HL-60 (cell line): ENCODE measurements around the gene CCDC146.

Experiments
- DNase-seq, 2 experiments: peaks; one replicate each; pipeline ENCODE4 v3.0.0-alpha.2; 2010 to 2020; ENCODE audit warnings: low read depth in 1 of 2, low spot score in 1 of 2
- H3K27ac ChIP-seq: fragments of 250-450 bp; sonication (Bioruptor Pico); replicated peaks from 2 replicates; pipeline ENCODE4 v1.5.1; 2020; ENCODE audit warnings: mild to moderate bottlenecking, moderate library complexity
- H3K27me3 ChIP-seq: fragments of 250-450 bp; sonication (Bioruptor Pico); 2 replicates; pipeline ENCODE4 v1.5.1; 2021; ENCODE audit warnings: mild to moderate bottlenecking, moderate library complexity; ENCODE audit not compliant: insufficient read depth, poor library complexity, severe bottlenecking
- H3K4me3 ChIP-seq: replicated peaks from 2 replicates; pipeline ENCODE4 v1.5.1; 2011; ENCODE audit warnings: mild to moderate bottlenecking, control low read depth, low read length; ENCODE audit not compliant: insufficient read depth
- CTCF ChIP-seq: IDR thresholded peaks from one replicate; pipeline ENCODE4 v1.5.1; 2011; ENCODE audit warnings: low read length, control low read depth, inconsistent platforms; ENCODE audit not compliant: insufficient read depth
- GABPA ChIP-seq: IDR thresholded peaks from 2 replicates; pipeline ENCODE4 v1.6.1; 2012; ENCODE audit warnings: low read depth
- POLR2AphosphoS5 ChIP-seq: IDR thresholded peaks from 2 replicates; pipeline ENCODE4 v1.6.1; 2012; ENCODE audit warnings: low read depth
- SPI1 ChIP-seq: IDR thresholded peaks from 2 replicates; pipeline ENCODE4 v1.6.1; 2012; ENCODE audit warnings: low read depth, mild to moderate bottlenecking, borderline replicate concordance
- TF ChIP-seq, protein P1 (sequence below): IDR thresholded peaks from 2 replicates; pipeline ENCODE4 v1.6.1; 2012; ENCODE audit warnings: low read depth; ENCODE audit not compliant: insufficient replicate concordance

Gene CCDC146

GRCh38 chr7:77335581-77335980 is 213.2 kb downstream of the CCDC146 start:
- TF ChIP-seq GABPA: no peak
- TF ChIP-seq, protein P1, sequence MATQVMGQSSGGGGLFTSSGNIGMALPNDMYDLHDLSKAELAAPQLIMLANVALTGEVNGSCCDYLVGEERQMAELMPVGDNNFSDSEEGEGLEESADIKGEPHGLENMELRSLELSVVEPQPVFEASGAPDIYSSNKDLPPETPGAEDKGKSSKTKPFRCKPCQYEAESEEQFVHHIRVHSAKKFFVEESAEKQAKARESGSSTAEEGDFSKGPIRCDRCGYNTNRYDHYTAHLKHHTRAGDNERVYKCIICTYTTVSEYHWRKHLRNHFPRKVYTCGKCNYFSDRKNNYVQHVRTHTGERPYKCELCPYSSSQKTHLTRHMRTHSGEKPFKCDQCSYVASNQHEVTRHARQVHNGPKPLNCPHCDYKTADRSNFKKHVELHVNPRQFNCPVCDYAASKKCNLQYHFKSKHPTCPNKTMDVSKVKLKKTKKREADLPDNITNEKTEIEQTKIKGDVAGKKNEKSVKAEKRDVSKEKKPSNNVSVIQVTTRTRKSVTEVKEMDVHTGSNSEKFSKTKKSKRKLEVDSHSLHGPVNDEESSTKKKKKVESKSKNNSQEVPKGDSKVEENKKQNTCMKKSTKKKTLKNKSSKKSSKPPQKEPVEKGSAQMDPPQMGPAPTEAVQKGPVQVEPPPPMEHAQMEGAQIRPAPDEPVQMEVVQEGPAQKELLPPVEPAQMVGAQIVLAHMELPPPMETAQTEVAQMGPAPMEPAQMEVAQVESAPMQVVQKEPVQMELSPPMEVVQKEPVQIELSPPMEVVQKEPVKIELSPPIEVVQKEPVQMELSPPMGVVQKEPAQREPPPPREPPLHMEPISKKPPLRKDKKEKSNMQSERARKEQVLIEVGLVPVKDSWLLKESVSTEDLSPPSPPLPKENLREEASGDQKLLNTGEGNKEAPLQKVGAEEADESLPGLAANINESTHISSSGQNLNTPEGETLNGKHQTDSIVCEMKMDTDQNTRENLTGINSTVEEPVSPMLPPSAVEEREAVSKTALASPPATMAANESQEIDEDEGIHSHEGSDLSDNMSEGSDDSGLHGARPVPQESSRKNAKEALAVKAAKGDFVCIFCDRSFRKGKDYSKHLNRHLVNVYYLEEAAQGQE: no peak
- TF ChIP-seq CTCF: no peak
- TF ChIP-seq POLR2AphosphoS5: no peak
- no peak for TF ChIP-seq SPI1
- no peak overlapping the region for H3K27ac ChIP-seq
- DNase-seq: no peak
- H3K4me3 ChIP-seq: no peak overlapping the region
- H3K27me3 ChIP-seq: no peaks in the 10 kb centered on the region

- no peak overlapping the region for H3K4me3 ChIP-seq
- no peak for DNase-seq
- H3K27me3 ChIP-seq: no peaks in the 10 kb centered on the region
- TF ChIP-seq CTCF: no peak
- TF ChIP-seq, protein P1: no peak
- TF ChIP-seq POLR2AphosphoS5: no peak
- no peak for TF ChIP-seq SPI1
- TF ChIP-seq GABPA: no peak
- peak overlapping the region; percentile 48 for H3K27ac ChIP-seq
Measured at GRCh38 chr7:77337456-77337990, 215.1 kb downstream of the CCDC146 start.

- Histone ChIP-seq H3K27me3 (no peaks in the 10 kb centered on the region), H3K4me3 (no peak overlapping the region), H3K27ac (peak overlapping the region; percentile 48)
- DNase-seq: peak in 1 of 2 experiments; percentile 23
- TF ChIP-seq SPI1 (peak; percentile 87), POLR2AphosphoS5 (no peak)
Measured at GRCh38 chr7:77338260-77338659, 215.8 kb downstream of the CCDC146 start.

- Histone ChIP-seq H3K27me3 (no peaks in the 10 kb centered on the region), H3K27ac (peak overlapping the region; percentile 48), H3K4me3 (no peak overlapping the region)
- peak; percentile 61 to 67 for DNase-seq
- TF ChIP-seq CTCF (no peak), GABPA (no peak), SPI1 (no peak), POLR2AphosphoS5 (no peak)
- TF ChIP-seq, protein P1: no peak
Measured at GRCh38 chr7:77338883-77339629, 216.6 kb downstream of the CCDC146 start.
